ENCODE data around the gene ABCA12. TPM values are rescaled to one million over a fixed set of nuclear protein-coding genes. Genes with fewer than 3 reads are reported as not detected.

Gene ABCA12
- total RNA-seq, 2 experiments from 2014 or later, result not detected

- no peak overlapping the region for H3K27ac ChIP-seq (ENCODE audit: low read depth in 1 of 2, low read length in 2 of 2)
- Mint-ChIP-seq H3K4me3 (no peak overlapping the region), H3K4me1 (ENCODE audit: low read depth) (no peaks in the 10 kb centered on the region), H3K27me3 (no peaks in the 10 kb centered on the region), H3K36me3 (ENCODE audit: low read depth) (no peaks in the 10 kb centered on the region), H3K9me3 (no peaks in the 10 kb centered on the region), H3K27ac (no peak overlapping the region)
- TF ChIP-seq, protein P1, sequence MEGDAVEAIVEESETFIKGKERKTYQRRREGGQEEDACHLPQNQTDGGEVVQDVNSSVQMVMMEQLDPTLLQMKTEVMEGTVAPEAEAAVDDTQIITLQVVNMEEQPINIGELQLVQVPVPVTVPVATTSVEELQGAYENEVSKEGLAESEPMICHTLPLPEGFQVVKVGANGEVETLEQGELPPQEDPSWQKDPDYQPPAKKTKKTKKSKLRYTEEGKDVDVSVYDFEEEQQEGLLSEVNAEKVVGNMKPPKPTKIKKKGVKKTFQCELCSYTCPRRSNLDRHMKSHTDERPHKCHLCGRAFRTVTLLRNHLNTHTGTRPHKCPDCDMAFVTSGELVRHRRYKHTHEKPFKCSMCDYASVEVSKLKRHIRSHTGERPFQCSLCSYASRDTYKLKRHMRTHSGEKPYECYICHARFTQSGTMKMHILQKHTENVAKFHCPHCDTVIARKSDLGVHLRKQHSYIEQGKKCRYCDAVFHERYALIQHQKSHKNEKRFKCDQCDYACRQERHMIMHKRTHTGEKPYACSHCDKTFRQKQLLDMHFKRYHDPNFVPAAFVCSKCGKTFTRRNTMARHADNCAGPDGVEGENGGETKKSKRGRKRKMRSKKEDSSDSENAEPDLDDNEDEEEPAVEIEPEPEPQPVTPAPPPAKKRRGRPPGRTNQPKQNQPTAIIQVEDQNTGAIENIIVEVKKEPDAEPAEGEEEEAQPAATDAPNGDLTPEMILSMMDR (IDR thresholded peaks at IDR 0.05), result no peak
- H3K36me3 ChIP-seq (ENCODE audit: insufficient read depth, low read length), result no peaks in the 10 kb centered on the region
- no peaks in the 10 kb centered on the region for H3K4me1 ChIP-seq (ENCODE audit: insufficient read depth, low read length)
- ChIA-PET POLR2A (no interaction called here), CTCF (no interaction called here)
- ATAC-seq (ENCODE audit: poor library complexity), result no peak
- no peak overlapping the region for H3K4me3 ChIP-seq (ENCODE audit: low read length)
- H3K27me3 ChIP-seq (ENCODE audit: control insufficient read depth in 1 of 2, insufficient read depth in 2 of 2, low read length in 2 of 2), result no peaks in the 10 kb centered on the region
- no peaks in the 10 kb centered on the region for H3K9me3 ChIP-seq (ENCODE audit: control insufficient read depth in 1 of 2, insufficient read depth in 1 of 2, low read length in 2 of 2)
- no peak for DNase-seq
- intact Hi-C loops (cut with DNase I, micrococcal nuclease), result no loop called here
Measured at GRCh38 chr2:215015421-215015820, 123.0 kb downstream of the ABCA12 start.

GRCh38 chr2:215010390-215010789 is 128.0 kb downstream of the ABCA12 start:
- Histone ChIP-seq H3K4me1 (ENCODE audit: insufficient read depth, low read length) (no peaks in the 10 kb centered on the region), H3K27ac (ENCODE audit: low read depth in 1 of 2, low read length in 2 of 2) (no peak overlapping the region), H3K36me3 (ENCODE audit: insufficient read depth, low read length) (no peaks in the 10 kb centered on the region), H3K27me3 (ENCODE audit: control insufficient read depth in 1 of 2, insufficient read depth in 2 of 2, low read length in 2 of 2) (no peaks in the 10 kb centered on the region), H3K4me3 (ENCODE audit: low read length) (no peak overlapping the region), H3K9me3 (ENCODE audit: control insufficient read depth in 1 of 2, insufficient read depth in 1 of 2, low read length in 2 of 2) (no peaks in the 10 kb centered on the region)
- ATAC-seq (ENCODE audit: poor library complexity), result no peak
- Mint-ChIP-seq H3K36me3 (ENCODE audit: low read depth) (no peaks in the 10 kb centered on the region), H3K9me3 (no peaks in the 10 kb centered on the region), H3K4me3 (no peak overlapping the region), H3K27me3 (no peaks in the 10 kb centered on the region), H3K4me1 (ENCODE audit: low read depth) (no peaks in the 10 kb centered on the region), H3K27ac (no peak overlapping the region)
- DNase-seq, result no peak
- ChIA-PET POLR2A (no interaction called here), CTCF (interaction anchor here (0.7 kb wide), 1 partner anchor 20 kb away, joined by 3 read pairs; no protein-coding TSS in a partner anchor)
- TF ChIP-seq, protein P1 (IDR thresholded peaks at IDR 0.05), result no peak
- intact Hi-C loops (cut with DNase I, micrococcal nuclease), result no loop called here

DNA sequence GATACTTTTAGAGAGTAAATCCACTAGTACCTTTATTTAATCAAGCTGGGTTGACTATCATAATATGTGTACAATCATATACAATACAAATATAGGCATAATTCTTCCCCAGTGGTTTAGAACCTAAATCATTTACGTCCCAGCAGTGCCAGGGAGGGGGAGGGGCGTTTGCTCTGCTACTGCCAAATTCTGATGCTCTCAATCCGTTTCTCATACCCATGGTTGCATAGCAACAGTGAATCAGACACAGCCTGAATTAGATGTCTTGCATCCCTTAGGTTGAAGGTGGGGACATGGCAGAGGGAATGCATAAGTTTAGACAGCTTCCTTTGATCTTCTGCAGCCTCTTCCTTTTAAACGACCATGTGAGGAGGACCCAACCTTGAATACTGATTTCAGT is 135.4 kb downstream of the ABCA12 start:
- Histone ChIP-seq H3K27me3 (ENCODE audit: control insufficient read depth in 1 of 2, insufficient read depth in 2 of 2, low read length in 2 of 2) (no peaks in the 10 kb centered on the region), H3K4me1 (ENCODE audit: insufficient read depth, low read length) (no peaks in the 10 kb centered on the region), H3K36me3 (ENCODE audit: insufficient read depth, low read length) (no peaks in the 10 kb centered on the region), H3K9me3 (ENCODE audit: control insufficient read depth in 1 of 2, insufficient read depth in 1 of 2, low read length in 2 of 2) (no peaks in the 10 kb centered on the region), H3K4me3 (ENCODE audit: low read length) (no peak overlapping the region), H3K27ac (ENCODE audit: low read depth in 1 of 2, low read length in 2 of 2) (no peak overlapping the region)
- Mint-ChIP-seq H3K27ac (no peak overlapping the region), H3K4me1 (ENCODE audit: low read depth) (no peaks in the 10 kb centered on the region), H3K36me3 (ENCODE audit: low read depth) (no peaks in the 10 kb centered on the region), H3K4me3 (no peak overlapping the region), H3K9me3 (no peaks in the 10 kb centered on the region), H3K27me3 (no peaks in the 10 kb centered on the region)
- no peak for ATAC-seq (ENCODE audit: poor library complexity)
- POLR2A ChIA-PET, result no interaction called here
- TF ChIP-seq, protein P1 (IDR thresholded peaks at IDR 0.05), result no peak
- CTCF ChIA-PET, result no interaction called here
- no peak for DNase-seq
- intact Hi-C loops (cut with DNase I, micrococcal nuclease), result loop anchor here in 1 of 2 experiments (10.0 kb wide), 1 partner anchor 1748 kb away; no protein-coding TSS in a partner anchor
